ENCODE data around the gene TMEM145. TPM values are rescaled to one million over a fixed set of nuclear protein-coding genes. Genes with fewer than 3 reads are reported as not detected.

TMEM145 gene
- polyA plus RNA-seq, 3 donors, result not detected

GRCh38 chr19:42297039-42297438 lies 16.1 kb upstream of the TMEM145 start:
- no peak for TF ChIP-seq CTCF (IDR thresholded peaks at IDR 0.05)
- Mint-ChIP-seq H3K36me3 (peaks cover 26 to 38% of the 10 kb centered on the region in 2 donors), H3K27me3 (ENCODE audit: low read depth in 3 of 3) (peaks cover 0 to 4% (median 2%) of the 10 kb centered on the region in 3 donors), H3K4me3 (no peak overlapping the region), H3K4me1 (peaks cover 10% of the 10 kb centered on the region), H3K9me3 (no peaks in the 10 kb centered on the region), H3K27ac (no peak overlapping the region)
- DNase-seq, result no peak
- H2AFZ ChIP-seq (ENCODE audit: insufficient read depth, low read depth, low read length, poor library complexity, severe bottlenecking), result no peak overlapping the region
- H3K27me3 ChIP-seq (ENCODE audit: control insufficient read depth in 2 of 2, insufficient read depth in 2 of 2, low read length in 2 of 2), result no peaks in the 10 kb centered on the region
- H4K20me1 ChIP-seq (ENCODE audit: insufficient read depth, low read length), result peaks cover 40% of the 10 kb centered on the region
- peaks cover 32 to 40% of the 10 kb centered on the region in 2 donors for H3K36me3 ChIP-seq (replicated peaks in 1 of 2; ENCODE audit: control insufficient read depth in 1 of 2, insufficient read depth in 2 of 2, low read length in 2 of 2)
- no peak overlapping the region for H3K4me3 ChIP-seq (replicated peaks in 1 of 3; ENCODE audit: low read depth in 2 of 3, low read length in 3 of 3)
- intact Hi-C loops (cut with micrococcal nuclease), result loop anchor here (5.0 to 10.0 kb wide), 3 partner anchors 165 to 192 kb away; partner anchors contain the start of gene POU2F2 (in 1 of the 2)
- H3K79me2 ChIP-seq (ENCODE audit: insufficient read depth, low read length), result no peaks in the 10 kb centered on the region
- H3K27ac ChIP-seq (ENCODE audit: low read depth in 1 of 2, low read length in 2 of 2), result peak overlapping the region in 1 of 2 donors; percentile 1
- no peak overlapping the region for H3K4me2 ChIP-seq (replicated peaks; ENCODE audit: extremely low read depth, low read length, poor library complexity, severe bottlenecking)
- no peaks in the 10 kb centered on the region for H3K9me3 ChIP-seq (replicated peaks in 1 of 2; ENCODE audit: control insufficient read depth in 1 of 2, insufficient read depth in 1 of 2, low read length in 2 of 2)
- no peak overlapping the region for H3K9ac ChIP-seq (ENCODE audit: insufficient read depth, low read length, poor library complexity, severe bottlenecking)
- 94% methylated on average over 9 of the region's 15 CpGs for WGBS (ENCODE audit: insufficient coverage)
- peaks cover 8 to 10% of the 10 kb centered on the region in 2 donors for H3K4me1 ChIP-seq (ENCODE audit: control insufficient read depth in 1 of 2, insufficient read depth in 2 of 2, low read length in 2 of 2)

DNA sequence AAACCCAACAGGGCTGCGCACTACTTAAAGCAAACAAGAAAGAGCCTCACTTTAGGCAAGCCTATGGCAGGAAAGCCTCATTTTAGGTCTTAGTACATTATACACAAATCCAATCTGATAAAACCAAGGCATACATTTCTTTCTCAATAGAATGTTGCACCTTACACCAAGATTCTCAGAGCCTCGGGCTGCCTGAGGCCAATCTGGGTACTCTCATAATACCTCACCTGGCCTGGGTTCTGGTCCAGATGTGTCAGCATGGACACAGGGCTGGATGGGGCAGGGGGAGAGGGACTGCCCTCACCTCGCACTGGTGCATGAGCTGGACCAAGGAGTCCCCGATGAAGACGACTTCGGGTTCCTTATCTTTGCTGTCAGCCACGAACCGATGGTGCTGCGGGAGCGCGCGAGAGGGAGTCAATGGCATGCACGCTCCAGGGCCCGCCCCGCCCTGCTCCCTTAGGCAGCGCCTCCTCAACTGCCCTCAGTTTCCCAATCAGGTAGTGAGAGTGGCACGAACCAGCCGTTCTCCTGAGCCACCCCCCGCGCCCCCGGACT lies 11.4 kb upstream of the TMEM145 start, which contains the start of gene PRR19:
TSS of gene PRR19 (plus strand) at position 487 of the 558 bp plus-strand sequence. CDS start 7,453 bp downstream, outside the sequence.
- Histone ChIP-seq H3K36me3 (replicated peaks in 1 of 2; ENCODE audit: control insufficient read depth in 1 of 2, insufficient read depth in 2 of 2, low read length in 2 of 2) (peaks cover 0 to 4% of the 10 kb centered on the region in 2 donors), H3K79me2 (ENCODE audit: insufficient read depth, low read length) (no peaks in the 10 kb centered on the region), H4K20me1 (ENCODE audit: insufficient read depth, low read length) (peaks cover 4% of the 10 kb centered on the region), H3K27me3 (ENCODE audit: control insufficient read depth in 2 of 2, insufficient read depth in 2 of 2, low read length in 2 of 2) (no peaks in the 10 kb centered on the region), H2AFZ (ENCODE audit: insufficient read depth, low read depth, low read length, poor library complexity, severe bottlenecking) (peak within 1 kb of the TSS; percentile 80), H3K9me3 (replicated peaks in 1 of 2; ENCODE audit: control insufficient read depth in 1 of 2, insufficient read depth in 1 of 2, low read length in 2 of 2) (no peaks in the 10 kb centered on the region), H3K27ac (ENCODE audit: low read depth in 1 of 2, low read length in 2 of 2) (peak within 1 kb of the TSS; percentile 3 to 20), H3K4me1 (ENCODE audit: control insufficient read depth in 1 of 2, insufficient read depth in 2 of 2, low read length in 2 of 2) (peaks cover 17 to 23% of the 10 kb centered on the region in 2 donors), H3K4me2 (replicated peaks; ENCODE audit: extremely low read depth, low read length, poor library complexity, severe bottlenecking) (peak within 1 kb of the TSS; percentile 78), H3K9ac (ENCODE audit: insufficient read depth, low read length, poor library complexity, severe bottlenecking) (peak within 1 kb of the TSS; percentile 35), H3K4me3 (replicated peaks in 1 of 3; ENCODE audit: low read depth in 2 of 3, low read length in 3 of 3) (peak within 1 kb of the TSS; percentile 61 to 77 (median 69))
- peaks cover 2 to 6% of the 10 kb centered on the region in 2 donors for H3K36me3 Mint-ChIP-seq
- 4% methylated on average over 20 of the region's 21 CpGs for WGBS (ENCODE audit: insufficient coverage)
- intact Hi-C loops (cut with micrococcal nuclease), result loop anchor here in 1 of 2 donors (2.0 kb wide), 1 partner anchor 15 kb away; no protein-coding TSS in a partner anchor
- H3K27me3 Mint-ChIP-seq (ENCODE audit: low read depth in 3 of 3), result peaks cover 1 to 8% (median 2%) of the 10 kb centered on the region in 3 donors
- peak within 1 kb of the TSS; percentile 89 to 93 for H3K4me3 Mint-ChIP-seq
- TF ChIP-seq CTCF (IDR thresholded peaks at IDR 0.05), result no peak
- H3K27ac Mint-ChIP-seq, result peak within 1 kb of the TSS; percentile 50 to 86 (median 74)
- no peak for DNase-seq
- H3K4me1 Mint-ChIP-seq, result peaks cover 25% of the 10 kb centered on the region
- H3K9me3 Mint-ChIP-seq, result no peaks in the 10 kb centered on the region
